DND-41 (cell line): ENCODE results near the gene CCDC6.

Experiments used
- ATAC-seq: fragments of 200-7000 bp; cut with Tn5 transposase; 3 replicates; pipeline ENCODE4 v1.9.1; 2021; ENCODE audit warnings: low read depth; ENCODE audit not compliant: insufficient read depth
- DNase-seq: peaks from one replicate; pipeline ENCODE4 v3.0.0-alpha.2; 2020
- H2AFZ ChIP-seq: 2 replicates; pipeline ENCODE4 v1.6.0; 2012; ENCODE audit warnings: low read depth, low read length
- H3K27ac ChIP-seq: 2 replicates; pipeline ENCODE4 v1.5.1; 2012; ENCODE audit warnings: low read length, inconsistent platforms
- H3K27me3 ChIP-seq: fragments of 200-600 bp; sonication (generic); 2 replicates; pipeline ENCODE4 v1.6.0; 2012; ENCODE audit warnings: low read length, mild to moderate bottlenecking, inconsistent platforms; ENCODE audit not compliant: insufficient read depth, poor library complexity
- H3K36me3 ChIP-seq: 2 replicates; pipeline ENCODE4 v1.5.1; 2012; ENCODE audit warnings: low read length, inconsistent platforms; ENCODE audit not compliant: insufficient read depth
- H3K4me1 ChIP-seq: 2 replicates; pipeline ENCODE4 v1.5.1; 2012; ENCODE audit warnings: mild to moderate bottlenecking, low read length; ENCODE audit not compliant: insufficient read depth
- H3K4me2 ChIP-seq: 2 replicates; pipeline ENCODE4 v1.6.0; 2012; ENCODE audit warnings: mild to moderate bottlenecking, moderate library complexity, low read length, inconsistent platforms; ENCODE audit not compliant: insufficient read depth
- H3K4me3 ChIP-seq, 2 experiments: fragments of 200-600 bp in 1 of 2; shearing (Covaris generic) in 1 of 2; 2 replicates each; pipeline ENCODE4 v1.5.1; 2012 to 2016; ENCODE audit warnings: inconsistent platforms in 2 of 2, low read length in 2 of 2, mild to moderate bottlenecking in 2 of 2, low read depth in 1 of 2, moderate library complexity in 1 of 2
- H3K79me2 ChIP-seq: 2 replicates; pipeline ENCODE4 v1.6.0; 2012; ENCODE audit warnings: low read length, inconsistent platforms; ENCODE audit not compliant: insufficient read depth
- H3K9ac ChIP-seq: 2 replicates; pipeline ENCODE4 v1.6.0; 2012; ENCODE audit warnings: low read depth, mild to moderate bottlenecking, inconsistent platforms, low read length, moderate library complexity
- H3K9me3 ChIP-seq: 2 replicates; pipeline ENCODE4 v1.5.1; 2012; ENCODE audit warnings: low read length, moderate library complexity, mild to moderate bottlenecking, inconsistent platforms; ENCODE audit not compliant: insufficient read depth, severe bottlenecking
- H4K20me1 ChIP-seq: 2 replicates; pipeline ENCODE4 v1.6.0; 2012; ENCODE audit warnings: low read length; ENCODE audit not compliant: insufficient read depth
- CTCF ChIP-seq: IDR thresholded peaks from 2 replicates; pipeline ENCODE4 v1.5.1; 2012; ENCODE audit warnings: borderline replicate concordance, low read length, moderate library complexity, mild to moderate bottlenecking; ENCODE audit not compliant: poor library complexity, severe bottlenecking; ENCODE audit errors: extremely low read depth
- EZH2 ChIP-seq: IDR thresholded peaks from 3 replicates; pipeline ENCODE4 v1.6.1; 2012; ENCODE audit warnings: borderline replicate concordance, low read depth, mild to moderate bottlenecking, moderate library complexity, low read length, inconsistent platforms; ENCODE audit not compliant: severe bottlenecking

Gene CCDC6

DNA sequence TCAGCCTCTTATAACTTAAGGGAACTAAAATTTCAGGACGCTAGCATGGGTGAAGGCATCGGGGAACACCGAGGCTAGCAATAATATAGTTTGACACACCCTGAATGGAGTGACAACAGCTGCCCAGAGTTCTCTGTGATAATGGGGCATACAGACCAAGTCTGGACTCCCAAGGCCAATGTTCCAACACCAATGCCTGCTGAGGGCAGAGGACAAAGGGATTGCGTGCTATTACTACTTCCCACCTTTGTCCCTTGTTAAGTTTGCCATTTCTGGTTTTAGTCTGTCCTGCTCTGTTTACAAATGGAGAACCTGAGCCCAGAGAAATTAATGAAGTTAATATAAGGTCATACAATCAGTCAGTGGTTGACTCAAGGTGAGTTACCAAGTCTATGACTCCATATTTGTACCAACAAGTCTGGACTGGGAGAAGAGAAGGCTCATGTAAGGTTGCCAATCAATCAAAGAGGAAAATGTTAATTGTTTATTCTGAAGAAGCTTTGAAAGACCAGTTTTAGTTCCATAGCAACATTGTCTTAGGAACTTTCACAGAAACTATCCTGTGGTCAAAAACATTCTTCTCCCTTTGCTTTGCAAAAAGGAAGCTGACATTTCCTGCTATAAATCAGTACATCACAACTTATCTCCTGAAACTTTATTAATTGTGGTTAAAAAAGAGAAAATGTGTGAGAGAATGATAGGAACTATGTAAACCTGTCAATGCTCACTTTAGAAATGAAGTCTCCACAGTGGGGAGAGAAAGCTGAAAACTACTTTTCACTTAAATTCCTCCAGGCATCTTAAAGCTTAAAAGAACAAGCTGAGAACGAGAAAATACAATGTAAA lies 74.5 kb downstream of the CCDC6 start:
- TF ChIP-seq CTCF (no peak), EZH2 (no peak)
- Histone ChIP-seq H3K36me3 (peaks cover 34% of the 10 kb centered on the region), H3K27me3 (no peaks in the 10 kb centered on the region), H3K27ac (no peak overlapping the region), H3K9me3 (no peaks in the 10 kb centered on the region), H3K79me2 (0 out of 2 replicates have a peak, but pooled peaks cover 1% of the 10 kb centered on the region), H3K4me3 (no peak overlapping the region), H4K20me1 (no peaks in the 10 kb centered on the region), H3K9ac (no peak overlapping the region), H3K4me2 (no peak overlapping the region), H2AFZ (no peak overlapping the region), H3K4me1 (no peaks in the 10 kb centered on the region)
- no peak for ATAC-seq
- DNase-seq: no peak

DNA sequence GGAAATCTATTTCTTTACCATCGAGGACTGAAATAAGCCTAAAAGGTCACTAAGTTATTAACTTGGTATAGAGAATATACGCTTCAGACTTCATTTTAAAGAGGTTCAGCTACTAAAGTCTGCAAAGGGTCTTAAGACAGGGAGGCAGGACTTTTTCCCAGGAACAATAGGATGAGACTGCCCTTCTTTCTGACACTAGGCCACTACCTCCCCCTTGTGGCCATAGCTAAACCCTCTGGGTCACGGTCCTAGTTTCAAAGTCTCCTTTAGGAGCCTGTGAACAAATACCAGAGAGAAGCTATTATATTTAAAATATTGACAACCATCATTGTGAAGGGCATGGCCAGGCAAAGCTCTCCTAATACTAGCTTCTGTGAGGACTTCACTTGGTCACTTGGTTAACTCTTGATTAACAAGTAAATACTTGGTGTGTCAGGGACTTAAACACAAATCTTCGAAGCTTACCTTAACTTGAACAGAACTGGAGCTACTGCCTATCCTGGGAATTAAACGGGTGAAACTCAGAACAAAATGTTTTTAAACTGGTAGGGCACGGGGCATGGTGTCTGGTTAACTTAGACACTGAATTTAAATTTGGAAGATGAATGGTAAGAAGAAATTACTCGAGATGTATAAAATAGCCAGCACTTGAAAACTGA lies 75.6 kb downstream of the CCDC6 start:
- Histone ChIP-seq H3K4me3 (no peak overlapping the region), H3K79me2 (peaks cover 9% of the 10 kb centered on the region; the same call in 1 of the 2 replicates), H3K4me2 (no peak overlapping the region), H3K27ac (no peak overlapping the region), H3K4me1 (no peaks in the 10 kb centered on the region), H4K20me1 (peaks cover 3% of the 10 kb centered on the region; the same call in 1 of the 2 replicates), H3K36me3 (peaks cover 42% of the 10 kb centered on the region), H2AFZ (no peak overlapping the region), H3K9me3 (no peaks in the 10 kb centered on the region), H3K9ac (no peak overlapping the region), H3K27me3 (no peaks in the 10 kb centered on the region)
- TF ChIP-seq EZH2 (no peak), CTCF (peak; percentile 66)
- ATAC-seq: peak; percentile 58; the same call in 1 of the 3 replicates
- peak; percentile 27 for DNase-seq

DNA sequence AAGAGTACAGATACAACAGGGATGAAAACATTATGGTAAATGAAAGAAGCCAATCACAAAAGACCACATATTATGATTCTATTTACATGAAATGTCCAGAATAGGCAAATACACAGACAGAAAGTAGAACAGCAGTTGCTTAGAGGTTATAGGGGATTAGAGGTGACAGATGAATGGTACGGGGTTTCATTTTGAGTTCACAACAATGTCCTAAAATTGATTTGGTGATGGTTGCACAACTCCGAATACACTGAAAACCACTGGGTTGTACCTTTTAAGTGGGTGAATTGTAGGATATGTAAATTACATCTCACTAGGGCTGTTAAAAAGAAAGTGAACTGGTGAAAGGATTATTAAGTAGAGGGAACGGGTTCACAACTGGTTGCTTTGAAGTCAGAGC lies 76.8 kb downstream of the CCDC6 start:
- H3K36me3 ChIP-seq: peaks cover 42% of the 10 kb centered on the region
- H2AFZ ChIP-seq: no peak overlapping the region
- TF ChIP-seq EZH2 (no peak), CTCF (no peak)
- H3K9ac ChIP-seq: no peak overlapping the region
- no peak overlapping the region for H3K4me2 ChIP-seq
- no peaks in the 10 kb centered on the region for H3K4me1 ChIP-seq
- no peak overlapping the region for H3K27ac ChIP-seq
- no peaks in the 10 kb centered on the region for H3K27me3 ChIP-seq
- H4K20me1 ChIP-seq: peaks cover 3% of the 10 kb centered on the region; the same call in 1 of the 2 replicates
- DNase-seq (no peak), ATAC-seq (no peak)
- H3K4me3 ChIP-seq: no peak overlapping the region
- no peaks in the 10 kb centered on the region for H3K9me3 ChIP-seq
- H3K79me2 ChIP-seq: peaks cover 12% of the 10 kb centered on the region; the same call in 1 of the 2 replicates
